Measurements from ENCODE around the gene MSI2. TPM values are rescaled to one million over a fixed set of nuclear protein-coding genes. Genes with fewer than 3 reads are reported as not detected.

MSI2 gene
- total RNA-seq, 1 donor from 2014 or later = 75.5 TPM

GRCh38 chr17:57283203-57283971, 27.1 kb downstream of the MSI2 start:
- H3K27ac Mint-ChIP-seq (ENCODE audit: unreplicated experiment) = peak overlapping the region; percentile 55
- no peaks in the 10 kb centered on the region for H3K9me3 Mint-ChIP-seq (ENCODE audit: unreplicated experiment)
- peaks cover 12% of the 10 kb centered on the region for H3K36me3 Mint-ChIP-seq (ENCODE audit: unreplicated experiment)
- H3K4me3 Mint-ChIP-seq (ENCODE audit: unreplicated experiment) = no peak overlapping the region
- peaks cover 48% of the 10 kb centered on the region for H3K4me1 Mint-ChIP-seq (ENCODE audit: unreplicated experiment)
- TF ChIP-seq CTCF (IDR thresholded peaks at IDR 0.05) = no peak
- H3K27me3 Mint-ChIP-seq (ENCODE audit: unreplicated experiment) = no peaks in the 10 kb centered on the region
- no peak for DNase-seq (ENCODE audit: extremely low spot score, unreplicated experiment)

- Mint-ChIP-seq H3K4me1 (ENCODE audit: unreplicated experiment) (peaks cover 48% of the 10 kb centered on the region), H3K27ac (ENCODE audit: unreplicated experiment) (no peak overlapping the region)
- no peak for TF ChIP-seq CTCF (IDR thresholded peaks at IDR 0.05)
Measured at GRCh38 chr17:57284583-57284982, 28.3 kb downstream of the MSI2 start.

DNA sequence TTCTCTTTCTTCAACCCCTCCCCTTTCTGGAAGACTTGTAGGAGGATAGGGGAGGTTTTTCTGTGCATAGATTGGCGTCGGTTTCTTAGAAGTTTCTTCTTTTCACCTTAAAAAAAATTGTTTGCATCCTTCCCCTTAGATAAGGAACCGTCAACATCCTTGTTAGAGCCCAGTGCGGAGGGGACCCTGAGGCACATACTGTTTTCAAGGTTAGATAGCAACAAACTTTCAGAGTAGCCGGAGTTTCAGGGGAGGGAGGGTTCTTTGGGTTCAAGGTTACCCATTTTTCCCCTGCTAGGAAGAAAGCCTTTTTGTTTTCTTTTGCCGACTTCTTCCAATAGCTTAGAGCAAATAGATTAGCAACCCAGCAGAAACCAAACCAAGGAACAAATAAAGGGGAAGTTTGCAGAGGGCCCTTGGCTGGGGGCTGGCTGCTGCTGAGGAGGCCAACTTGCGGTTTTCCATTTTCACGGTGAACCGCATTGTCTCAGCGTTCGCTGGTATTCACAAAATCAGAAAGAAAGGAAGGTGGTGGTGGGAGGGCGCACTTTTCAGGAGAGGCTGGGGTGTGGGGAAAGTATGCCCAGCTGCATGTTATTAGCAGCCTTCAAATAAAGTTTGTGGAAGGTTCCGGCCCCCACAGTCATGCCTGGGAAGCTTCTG, 28.8 kb downstream of the MSI2 start:
- Mint-ChIP-seq H3K27ac (ENCODE audit: unreplicated experiment) (peak overlapping the region; percentile 52), H3K4me1 (ENCODE audit: unreplicated experiment) (peaks cover 46% of the 10 kb centered on the region), H3K4me3 (ENCODE audit: unreplicated experiment) (peak overlapping the region; percentile 19), H3K27me3 (ENCODE audit: unreplicated experiment) (no peaks in the 10 kb centered on the region), H3K9me3 (ENCODE audit: unreplicated experiment) (no peaks in the 10 kb centered on the region), H3K36me3 (ENCODE audit: unreplicated experiment) (peaks cover 8% of the 10 kb centered on the region)
- DNase-seq (ENCODE audit: extremely low spot score, unreplicated experiment) = no peak
- TF ChIP-seq CTCF (IDR thresholded peaks at IDR 0.05) = no peak

More at GRCh38 chr17:57284583-57284982, 28.3 kb downstream of the MSI2 start:
- H3K27me3 Mint-ChIP-seq (ENCODE audit: unreplicated experiment) = no peaks in the 10 kb centered on the region
- H3K36me3 Mint-ChIP-seq (ENCODE audit: unreplicated experiment) = peaks cover 9% of the 10 kb centered on the region
- no peaks in the 10 kb centered on the region for H3K9me3 Mint-ChIP-seq (ENCODE audit: unreplicated experiment)
- H3K4me3 Mint-ChIP-seq (ENCODE audit: unreplicated experiment) = no peak overlapping the region
- no peak for DNase-seq (ENCODE audit: extremely low spot score, unreplicated experiment)

DNA sequence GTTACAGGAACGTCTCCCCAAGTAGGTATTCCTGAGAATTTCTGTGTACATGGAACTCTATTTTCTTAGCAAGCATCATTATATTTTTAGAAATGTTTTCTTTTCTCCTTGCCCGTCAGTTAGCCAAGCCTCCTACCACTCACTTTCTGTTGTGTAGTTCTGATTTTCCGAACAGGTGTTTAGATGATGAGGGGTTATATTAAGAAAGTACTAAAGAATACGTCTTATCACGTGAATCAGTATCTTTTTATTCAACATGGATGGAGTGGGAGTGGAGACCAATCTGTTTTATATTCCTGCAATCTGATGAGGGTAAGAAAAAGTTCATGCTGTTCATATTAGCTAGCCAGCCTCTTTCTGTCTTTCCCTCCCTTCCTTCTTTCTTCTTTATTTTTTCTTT, 29.4 kb downstream of the MSI2 start:
- H3K4me3 Mint-ChIP-seq (ENCODE audit: unreplicated experiment) = no peak overlapping the region
- peaks cover 6% of the 10 kb centered on the region for H3K36me3 Mint-ChIP-seq (ENCODE audit: unreplicated experiment)
- no peaks in the 10 kb centered on the region for H3K9me3 Mint-ChIP-seq (ENCODE audit: unreplicated experiment)
- peaks cover 46% of the 10 kb centered on the region for H3K4me1 Mint-ChIP-seq (ENCODE audit: unreplicated experiment)
- TF ChIP-seq CTCF (IDR thresholded peaks at IDR 0.05) = no peak
- peak overlapping the region; percentile 52 for H3K27ac Mint-ChIP-seq (ENCODE audit: unreplicated experiment)
- H3K27me3 Mint-ChIP-seq (ENCODE audit: unreplicated experiment) = no peaks in the 10 kb centered on the region
- no peak for DNase-seq (ENCODE audit: extremely low spot score, unreplicated experiment)

DNA sequence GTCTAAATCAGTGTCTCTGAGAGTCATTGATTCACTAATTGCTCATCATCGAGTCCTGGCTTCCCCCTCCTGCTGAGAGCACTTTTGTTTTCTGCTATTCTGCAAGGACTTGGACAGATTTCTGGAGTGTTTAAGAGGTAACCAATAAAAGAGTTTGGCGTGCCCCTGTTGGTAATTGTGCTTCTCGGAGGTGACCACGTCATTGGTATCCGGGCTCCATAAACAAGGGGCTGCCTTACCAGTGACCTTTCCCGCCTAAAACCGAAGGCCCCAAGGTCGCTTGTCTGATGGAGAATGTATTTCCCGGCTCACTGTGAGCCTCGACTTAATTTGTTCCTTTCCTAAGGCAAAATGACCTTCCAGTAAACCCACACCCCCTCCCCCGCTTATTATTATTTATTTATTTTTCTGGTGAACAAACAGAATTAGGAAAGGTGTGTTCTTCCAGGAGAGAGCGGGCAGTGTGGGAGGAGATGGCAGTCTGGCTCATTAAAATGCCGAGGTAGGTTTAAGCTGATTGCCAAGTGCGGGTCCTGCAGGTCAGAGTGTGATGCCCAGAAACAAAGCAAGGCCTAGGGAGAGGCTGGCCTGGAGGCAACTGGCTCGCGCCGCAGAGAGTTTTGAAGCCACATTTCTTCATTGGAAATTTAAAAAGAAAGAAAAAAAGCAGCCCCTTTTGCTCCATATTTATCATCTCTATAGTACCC, 30.2 kb downstream of the MSI2 start:
- no peaks in the 10 kb centered on the region for H3K9me3 Mint-ChIP-seq (ENCODE audit: unreplicated experiment)
- TF ChIP-seq CTCF (IDR thresholded peaks at IDR 0.05) = no peak
- H3K4me3 Mint-ChIP-seq (ENCODE audit: unreplicated experiment) = no peak overlapping the region
- no peaks in the 10 kb centered on the region for H3K27me3 Mint-ChIP-seq (ENCODE audit: unreplicated experiment)
- no peak for DNase-seq (ENCODE audit: extremely low spot score, unreplicated experiment)
- peaks cover 6% of the 10 kb centered on the region for H3K36me3 Mint-ChIP-seq (ENCODE audit: unreplicated experiment)
- H3K27ac Mint-ChIP-seq (ENCODE audit: unreplicated experiment) = peak overlapping the region; percentile 19
- peaks cover 47% of the 10 kb centered on the region for H3K4me1 Mint-ChIP-seq (ENCODE audit: unreplicated experiment)

All from osteocyte (in vitro differentiated cells).